AG09309 (cell line): ENCODE results near the gene B4GALNT1.
"Not testable (repeated sequence)": the region's sequence is repeated elsewhere in the genome, so short reads cannot be mapped to it uniquely, and the experiment has no call there.

ENCODE experiments used
- DNase-seq: peaks from one replicate; pipeline ENCODE4 v3.0.0-alpha.2; 2010; ENCODE audit warnings: low read depth
- H3K4me3 ChIP-seq: 2 replicates; pipeline ENCODE4 v1.5.1; 2011; ENCODE audit warnings: mild to moderate bottlenecking, low read depth, low read length, moderate library complexity; ENCODE audit not compliant: control insufficient read depth
- TF ChIP-seq, protein P1 (sequence below): IDR thresholded peaks from 2 replicates; pipeline ENCODE4 v1.5.1; 2011; ENCODE audit warnings: mild to moderate bottlenecking, low read depth, low read length, inconsistent platforms; ENCODE audit not compliant: insufficient read depth, control insufficient read depth; ENCODE audit errors: missing control alignments

B4GALNT1 gene

DNA sequence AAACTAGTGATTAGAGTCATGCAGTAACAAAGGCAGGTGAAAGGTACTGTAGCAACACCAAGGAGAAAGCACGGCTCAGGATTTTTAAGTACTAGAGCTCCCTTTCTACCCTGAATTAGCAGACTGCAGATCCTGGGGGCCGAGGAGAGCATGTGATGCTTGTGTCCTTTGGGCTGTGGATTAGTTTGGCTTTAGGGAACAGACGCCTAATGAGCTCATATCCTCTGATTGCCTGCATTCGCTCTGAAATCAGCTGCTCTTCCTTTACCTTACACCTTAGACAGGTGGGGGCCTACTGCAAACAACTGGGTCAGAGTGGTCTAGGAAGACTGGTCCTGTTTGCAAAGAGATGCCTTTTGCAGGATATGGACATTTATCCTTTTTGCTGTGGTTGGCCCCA lies 39.8 kb downstream of the B4GALNT1 start:
- H3K4me3 ChIP-seq: no peak overlapping the region
- TF ChIP-seq, protein P1, sequence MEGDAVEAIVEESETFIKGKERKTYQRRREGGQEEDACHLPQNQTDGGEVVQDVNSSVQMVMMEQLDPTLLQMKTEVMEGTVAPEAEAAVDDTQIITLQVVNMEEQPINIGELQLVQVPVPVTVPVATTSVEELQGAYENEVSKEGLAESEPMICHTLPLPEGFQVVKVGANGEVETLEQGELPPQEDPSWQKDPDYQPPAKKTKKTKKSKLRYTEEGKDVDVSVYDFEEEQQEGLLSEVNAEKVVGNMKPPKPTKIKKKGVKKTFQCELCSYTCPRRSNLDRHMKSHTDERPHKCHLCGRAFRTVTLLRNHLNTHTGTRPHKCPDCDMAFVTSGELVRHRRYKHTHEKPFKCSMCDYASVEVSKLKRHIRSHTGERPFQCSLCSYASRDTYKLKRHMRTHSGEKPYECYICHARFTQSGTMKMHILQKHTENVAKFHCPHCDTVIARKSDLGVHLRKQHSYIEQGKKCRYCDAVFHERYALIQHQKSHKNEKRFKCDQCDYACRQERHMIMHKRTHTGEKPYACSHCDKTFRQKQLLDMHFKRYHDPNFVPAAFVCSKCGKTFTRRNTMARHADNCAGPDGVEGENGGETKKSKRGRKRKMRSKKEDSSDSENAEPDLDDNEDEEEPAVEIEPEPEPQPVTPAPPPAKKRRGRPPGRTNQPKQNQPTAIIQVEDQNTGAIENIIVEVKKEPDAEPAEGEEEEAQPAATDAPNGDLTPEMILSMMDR: no peak
- DNase-seq: no peak

DNA sequence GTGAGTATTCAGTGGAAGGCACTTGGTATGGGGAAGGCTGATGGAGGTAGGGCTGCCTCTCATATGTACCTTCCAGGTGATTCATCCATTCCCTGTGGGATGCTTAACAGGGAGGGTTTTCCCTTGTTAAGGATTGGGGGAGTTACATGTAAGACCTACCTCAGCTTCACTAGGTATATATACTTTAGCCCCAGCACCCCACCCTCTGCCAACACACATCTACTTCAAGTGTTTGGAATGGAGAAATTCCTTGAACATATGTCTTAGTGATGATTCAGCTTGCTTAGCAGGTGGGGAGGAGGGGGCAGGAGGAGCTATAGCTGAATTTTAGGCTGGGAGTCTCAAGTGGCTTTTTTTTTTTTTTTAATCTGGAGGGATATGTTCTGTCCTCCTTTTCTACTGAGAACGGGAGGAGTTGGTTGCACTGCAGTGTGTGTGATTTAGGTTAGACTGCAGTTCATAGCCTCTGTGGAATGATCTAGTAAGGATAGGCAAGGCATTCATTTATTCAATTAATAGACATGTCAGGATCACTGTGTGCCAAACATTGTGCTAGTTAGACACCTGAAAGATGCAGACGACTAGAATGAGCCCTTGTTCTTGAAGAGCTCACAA lies 40.3 kb downstream of the B4GALNT1 start:
- H3K4me3 ChIP-seq: no peak overlapping the region
- TF ChIP-seq, protein P1: no peak
- no peak for DNase-seq

DNA sequence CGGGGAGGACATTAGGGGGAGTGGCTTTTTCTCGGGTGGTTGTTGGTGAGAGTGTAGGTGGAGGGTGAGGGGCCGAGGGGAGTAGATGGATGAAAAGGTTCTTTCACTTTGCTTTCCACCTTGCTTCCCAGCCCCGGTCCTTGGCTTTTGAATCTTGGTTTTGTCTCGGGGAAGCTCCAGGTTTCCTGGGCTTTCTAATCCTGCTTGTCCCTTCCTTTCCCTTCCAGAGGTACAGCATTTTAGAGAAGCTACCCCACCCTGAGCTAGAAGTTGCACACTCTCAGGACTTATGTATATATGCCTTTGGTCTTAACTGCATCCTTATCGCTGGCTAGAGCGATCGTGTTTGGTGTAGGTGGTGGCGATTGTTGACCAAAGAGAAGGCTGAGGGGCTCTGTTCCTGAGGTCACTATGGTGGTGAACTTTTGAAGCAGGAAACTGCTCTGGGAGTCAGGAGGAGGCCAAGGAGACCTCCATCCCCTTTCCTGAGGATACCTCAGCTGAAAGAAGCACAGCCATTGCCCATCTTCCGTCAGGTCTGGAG lies 41.1 kb downstream of the B4GALNT1 start:
- DNase-seq: no peak
- peak overlapping the region; percentile 90 for H3K4me3 ChIP-seq
- TF ChIP-seq, protein P1: no peak

DNA sequence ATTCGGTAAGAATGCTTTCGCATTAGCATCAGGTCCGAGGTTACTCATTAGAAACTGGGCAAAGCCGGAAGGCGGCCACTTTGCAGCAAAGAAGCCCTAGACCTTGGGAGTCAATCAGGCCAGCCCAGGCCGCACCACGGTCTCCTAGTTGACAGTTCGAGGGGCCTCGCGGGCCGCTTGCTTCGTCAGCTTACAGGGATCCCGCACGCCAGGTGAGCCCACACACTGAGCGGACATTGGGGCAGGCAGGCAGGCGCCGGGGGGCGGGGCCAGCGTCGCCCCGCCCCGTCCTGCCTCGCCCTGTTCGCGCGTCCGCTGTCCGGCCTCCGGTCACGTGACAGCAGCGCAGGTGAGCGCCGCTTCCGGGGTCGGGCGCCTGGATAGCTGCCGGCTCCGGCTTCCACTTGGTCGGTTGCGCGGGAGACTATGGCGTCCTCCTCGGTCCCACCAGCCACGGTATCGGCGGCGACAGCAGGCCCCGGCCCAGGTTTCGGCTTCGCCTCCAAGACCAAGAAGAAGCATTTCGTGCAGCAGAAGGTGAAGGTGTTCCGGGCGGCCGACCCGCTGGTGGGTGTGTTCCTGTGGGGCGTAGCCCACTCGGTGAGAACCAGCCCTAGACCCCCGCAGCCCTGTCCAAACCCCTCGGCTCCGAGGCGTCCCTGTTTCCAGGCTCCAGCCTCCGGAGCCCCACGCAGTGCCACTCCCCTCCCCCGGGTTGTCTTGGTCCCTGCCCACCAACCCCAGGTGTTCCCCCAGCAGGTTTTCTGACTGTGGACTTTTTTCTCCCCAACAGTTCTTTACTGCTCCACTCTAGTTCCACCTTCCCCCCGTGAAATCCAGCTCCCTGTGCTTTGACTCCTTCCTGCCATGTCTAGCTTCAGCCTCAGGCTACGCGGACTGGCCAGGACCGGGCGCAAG lies 41.9 kb downstream of the B4GALNT1 start, which contains the start of gene PIP4K2C:
Gene PIP4K2C (plus strand): TSS at position 329 of the 918 bp plus-strand sequence. CDS start 98 bp downstream, at position 427.
- TF ChIP-seq, protein P1: no peak
- H3K4me3 ChIP-seq: peak within 1 kb of the TSS; percentile 90
- no peak for DNase-seq

DNA sequence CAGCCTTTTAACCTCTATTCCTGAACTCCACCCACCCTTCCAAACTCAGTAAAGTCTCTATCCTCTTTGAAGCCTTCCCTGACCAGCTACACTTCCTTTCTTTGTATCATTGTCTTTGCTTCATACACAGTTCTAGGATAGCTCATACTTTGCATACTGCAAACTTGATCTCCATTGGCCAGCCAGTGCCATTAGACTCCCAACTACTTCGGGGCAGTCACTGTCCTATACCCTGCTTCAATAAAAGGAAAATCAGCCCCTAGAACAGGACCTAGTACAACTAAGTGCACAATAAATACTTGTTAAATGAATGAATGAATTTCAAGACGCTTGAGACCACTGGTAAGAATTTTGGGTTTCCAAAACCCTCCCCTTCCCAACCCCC lies 42.5 kb downstream of the B4GALNT1 start:
- no peak for DNase-seq
- TF ChIP-seq, protein P1: no peak
- H3K4me3 ChIP-seq: peak overlapping the region; percentile 90

DNA sequence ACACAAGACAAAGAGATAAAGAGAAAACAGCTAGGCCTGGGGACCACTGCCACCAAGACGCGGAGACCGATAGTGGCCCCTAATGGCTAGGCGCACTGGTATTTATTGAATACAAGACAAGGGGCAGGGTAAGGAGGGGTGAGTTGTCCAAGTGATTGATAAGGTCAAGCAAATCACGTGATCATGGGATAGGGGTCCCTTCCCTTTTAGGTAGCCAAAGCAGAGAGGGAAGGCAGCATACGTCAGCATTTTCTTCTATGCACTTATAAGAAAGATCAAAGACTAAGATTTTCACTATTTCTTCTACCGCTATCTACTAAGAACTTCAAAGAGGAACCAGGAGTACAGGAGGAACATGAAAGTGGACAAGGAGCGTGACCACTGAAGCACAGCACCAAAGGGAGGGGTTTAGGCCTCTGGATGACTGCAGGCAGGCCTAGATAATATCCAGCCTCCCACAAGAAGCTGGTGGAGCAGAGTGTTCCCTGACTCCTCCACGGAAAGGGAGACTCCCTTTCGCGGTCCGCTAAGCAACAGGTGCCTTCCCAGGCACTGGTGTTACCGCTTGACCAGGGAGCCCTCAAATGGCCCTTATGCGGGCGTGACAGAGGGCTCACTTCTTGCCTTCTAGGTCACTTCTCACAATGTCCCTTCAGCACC lies 43.9 kb downstream of the B4GALNT1 start:
- H3K4me3 ChIP-seq, DNase-seq: not testable (repeated sequence)
